ENCODE results near the gene ADGRL1. TPM values are rescaled to one million over a fixed set of nuclear protein-coding genes. Genes with fewer than 3 reads are reported as not detected.

ADGRL1 gene
- total and polyA plus RNA-seq, 2 donors (not counting 3 experiments of a cell fraction or from before 2014, with no cell fraction given), result 7.3 to 8.3 TPM

- Histone ChIP-seq H3K9me1 (replicated peaks; ENCODE audit: control insufficient read depth, extremely low read depth, insufficient read depth, low read length) (no peaks in the 10 kb centered on the region), H3K27ac (ENCODE audit: insufficient read depth, low read depth, low read length) (no peak overlapping the region), H4K20me1 (replicated peaks; ENCODE audit: control insufficient read depth, extremely low read depth, insufficient read depth, low read length) (no peaks in the 10 kb centered on the region), H3K9ac (replicated peaks; ENCODE audit: extremely low read depth, insufficient read depth, low read length) (no peak overlapping the region), H3K4me2 (ENCODE audit: insufficient read depth, low read length) (no peak overlapping the region), H3K4me1 (ENCODE audit: control insufficient read depth, extremely low read depth, insufficient read depth, low read length) (no peaks in the 10 kb centered on the region), H3K4me3 (replicated peaks in 1 of 3; ENCODE audit: insufficient read depth in 1 of 3, low read depth in 1 of 3, low read length in 3 of 3) (no peak overlapping the region), H2AFZ (ENCODE audit: low read depth, low read length) (no peak overlapping the region), H3K27me3 (ENCODE audit: control insufficient read depth in 2 of 2, insufficient read depth in 2 of 2, low read length in 2 of 2) (no peaks in the 10 kb centered on the region), H3K79me2 (ENCODE audit: control insufficient read depth, insufficient read depth, low read length) (no peaks in the 10 kb centered on the region), H3K9me3 (replicated peaks; ENCODE audit: control insufficient read depth, insufficient read depth, low read length) (no peaks in the 10 kb centered on the region), H3K36me3 (ENCODE audit: control insufficient read depth in 2 of 2, extremely low read depth in 1 of 2, insufficient read depth in 2 of 2, low read length in 2 of 2) (no peaks in the 10 kb centered on the region)
- no TSS peak for BruUV-seq (replicated peaks)
- TF ChIP-seq MYC (IDR thresholded peaks at IDR 0.05; ENCODE audit: low read depth, low read length) (no peak), EZH2 (IDR thresholded peaks at IDR 0.05; ENCODE audit: borderline replicate concordance, low read depth, low read length, severe bottlenecking) (no peak), POLR2A (IDR thresholded peaks at IDR 0.05; ENCODE audit: low read depth, low read length) (no peak), MAX (IDR thresholded peaks at IDR 0.05; ENCODE audit: insufficient read depth, insufficient read length) (no peak), FOS (IDR thresholded peaks at IDR 0.05; ENCODE audit: borderline replicate concordance, insufficient read depth, low read length) (no peak), GATA2 (IDR thresholded peaks at IDR 0.05; ENCODE audit: insufficient read depth, insufficient read length, low read depth, low read length) (no peak), CTCF (IDR thresholded peaks at IDR 0.05; ENCODE audit: extremely low read depth in 1 of 2, insufficient read depth in 1 of 2, low read depth in 1 of 2, low read length in 2 of 2) (no peak), POLR2AphosphoS5 (IDR thresholded peaks at IDR 0.05; ENCODE audit: insufficient read depth, low read depth, low read length) (no peak), JUN (IDR thresholded peaks at IDR 0.05; ENCODE audit: borderline replicate concordance, insufficient read depth, insufficient read length, low read depth) (no peak)
- dilution Hi-C loops (cut with MboI; ENCODE audit: extremely low pct_ligation_motif_present, low sequenced_read_pairs) (no loop called here), intact Hi-C loops (cut with micrococcal nuclease) (no loop called here)
- DNase-seq (ENCODE audit: low read depth, low spot score) (no peak), FAIRE-seq (no peak)
- POLR2A ChIA-PET, result no interaction called here
- CTCF ChIA-PET, result interaction anchor here (0.7 to 1.9 kb wide), 2 partner anchors 21 to 33 kb away, joined by 5 to 7 read pairs; partner anchors contain the start of gene ASF1B
Measured at GRCh38 chr19:14168993-14169392, 37.0 kb downstream of the ADGRL1 start.
